GM19043 (cell line): ENCODE results near the gene TNF.
A peak's percentile ranks its signal among the peaks of the same experiment; 100 is the strongest.
"Not testable (repeated sequence)": the region's sequence is repeated elsewhere in the genome, so short reads cannot be mapped to it uniquely, and the experiment has no call there.

Experiments
- ATAC-seq: cut with Tn5 transposase; IDR thresholded peaks from one replicate; pipeline ENCODE4 v1.9.1; 2021; ENCODE audit warnings: low read depth; ENCODE audit not compliant: unreplicated experiment

The TNF gene

GRCh38 chr6:31543639-31544038, 31.7 kb upstream of the TNF start:
- no peak for ATAC-seq

DNA sequence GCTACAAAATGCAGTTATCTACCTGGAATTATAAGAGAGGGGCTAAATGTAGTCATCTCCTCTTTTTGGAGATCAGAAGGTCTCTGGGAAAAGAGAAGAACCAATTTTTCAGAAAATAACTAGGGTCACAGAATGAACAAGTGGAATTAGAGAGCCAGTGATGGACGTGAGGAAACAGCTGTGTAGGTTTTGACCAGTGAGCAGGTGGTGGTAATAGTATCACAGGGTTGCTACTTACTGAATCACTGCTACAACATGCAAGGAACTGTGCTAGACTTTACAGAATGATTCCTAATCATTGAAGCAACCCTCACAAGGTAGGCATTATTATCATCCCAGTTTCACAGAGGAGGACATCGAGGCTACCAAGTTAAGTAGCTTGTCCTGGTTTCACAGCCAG, 30.7 kb upstream of the TNF start:
- no peak for ATAC-seq

- ATAC-seq: no peak
Measured at GRCh38 chr6:31545291-31545690, 30.1 kb upstream of the TNF start.

DNA sequence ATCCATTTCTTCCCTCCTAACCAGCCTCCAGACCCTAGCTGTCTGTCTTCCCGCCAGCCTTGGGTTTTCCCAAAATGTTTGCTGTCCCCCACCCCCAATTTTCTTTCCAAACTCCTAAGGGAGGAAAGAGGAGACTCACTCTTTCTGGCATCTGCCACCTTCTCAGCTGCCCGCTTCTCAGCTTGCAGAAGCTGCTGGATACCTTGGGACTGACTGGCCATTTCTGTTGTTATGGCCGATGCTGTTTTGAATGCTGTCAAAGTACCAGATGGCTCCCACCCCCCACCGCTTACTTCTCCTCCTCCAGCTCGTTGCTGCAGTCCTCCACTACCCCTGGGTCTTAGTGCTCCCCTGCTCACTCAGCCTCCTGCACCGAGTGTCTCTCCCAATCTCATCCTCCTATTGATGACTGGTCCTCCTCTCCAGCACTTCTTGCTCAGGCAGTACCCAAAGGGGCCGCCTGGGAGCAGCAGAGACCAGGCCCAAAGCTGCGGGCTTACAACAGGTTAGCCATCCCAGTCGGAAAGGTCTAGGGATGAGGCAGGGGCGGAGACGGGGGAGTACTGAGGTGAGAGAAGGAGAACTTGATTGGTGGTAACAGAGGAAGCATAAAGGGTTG, 28.9 kb upstream of the TNF start, which contains the start of gene ATP6V1G2:
ATP6V1G2 (minus strand) TSS at position 270 of the 619 bp plus-strand sequence; CDS start at position 221, 49 bp downstream.
- ATAC-seq: peak; percentile 48

GRCh38 chr6:31546958-31547726, 28.2 kb upstream of the TNF start, which contains the start of gene NFKBIL1:
Gene NFKBIL1 (plus strand): TSS chr6:31547608. CDS start chr6:31547695, 87 bp downstream.
- ATAC-seq: no peak

DNA sequence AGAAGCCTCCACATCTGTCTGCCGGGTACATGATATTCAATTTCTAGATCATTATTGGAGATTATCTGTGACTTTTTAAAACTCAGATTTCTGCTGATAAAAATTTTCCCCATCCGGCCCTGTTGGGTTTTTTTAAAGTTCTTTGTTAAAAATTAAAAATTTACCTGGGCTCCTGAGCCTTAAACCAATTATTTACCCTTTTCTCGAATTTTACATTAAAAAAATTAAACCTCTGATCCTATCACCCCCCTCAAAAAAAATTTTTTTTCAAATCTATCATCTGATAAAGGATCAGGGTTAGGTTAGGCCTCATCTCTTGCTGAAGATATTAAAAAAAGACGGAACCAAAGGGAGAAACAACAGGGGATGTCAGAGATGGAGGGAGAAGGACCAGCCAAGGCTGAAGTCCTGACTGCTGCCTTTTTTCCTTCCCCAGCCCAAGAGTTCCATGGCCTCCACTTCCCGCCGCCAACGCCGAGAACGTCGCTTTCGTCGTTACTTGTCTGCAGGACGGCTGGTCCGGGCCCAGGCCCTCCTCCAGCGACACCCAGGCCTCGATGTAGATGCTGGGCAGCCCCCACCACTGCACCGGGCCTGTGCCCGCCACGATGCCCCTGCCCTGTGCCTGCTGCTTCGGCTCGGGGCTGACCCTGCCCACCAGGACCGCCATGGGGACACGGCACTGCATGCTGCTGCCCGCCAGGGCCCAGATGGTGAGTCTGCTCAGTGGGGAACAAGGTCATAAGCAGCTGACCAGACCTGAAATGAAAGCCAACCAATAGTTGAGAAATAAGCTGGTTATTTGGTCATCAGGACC, 27.4 kb upstream of the TNF start:
- no peak for ATAC-seq

DNA sequence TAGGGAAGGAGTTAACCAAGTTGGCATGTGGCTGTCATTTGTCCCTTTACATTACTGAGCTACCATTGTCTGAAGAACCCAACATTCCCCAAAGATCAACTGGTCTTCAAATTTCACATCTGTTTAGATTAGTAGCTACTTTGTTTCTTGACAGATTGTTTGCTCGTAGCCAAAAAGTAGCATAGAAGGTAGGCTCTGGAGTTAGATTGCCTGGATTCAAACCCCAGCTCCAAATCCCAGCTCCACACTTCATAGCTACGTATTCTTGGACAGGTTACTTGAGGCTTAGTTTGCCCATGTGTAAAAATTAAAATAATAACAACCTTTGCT, 26.9 kb upstream of the TNF start:
- ATAC-seq: no peak

GRCh38 chr6:31551371-31551770, 24.0 kb upstream of the TNF start:
- ATAC-seq: not testable (repeated sequence)

DNA sequence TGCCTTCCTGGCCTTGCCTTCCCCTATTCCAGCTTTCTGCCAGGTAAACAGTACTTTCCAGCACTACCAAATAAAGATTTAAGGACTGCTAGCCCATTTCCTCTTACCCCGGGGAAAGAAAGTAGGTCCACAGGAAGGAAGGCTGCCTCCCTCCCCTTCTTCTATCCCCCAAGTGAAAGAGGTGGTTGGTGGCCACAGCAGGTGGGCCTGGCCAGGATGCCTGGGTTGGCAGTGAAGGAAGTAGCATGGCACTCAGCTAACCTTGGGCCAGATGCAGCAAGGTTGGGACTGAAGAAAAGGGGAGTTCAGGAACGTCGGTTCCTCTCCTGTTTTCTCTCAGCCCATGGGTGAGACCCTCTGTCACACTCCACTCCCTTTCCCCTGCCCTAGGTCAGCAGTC, 19.1 kb upstream of the TNF start:
- no peak for ATAC-seq

DNA sequence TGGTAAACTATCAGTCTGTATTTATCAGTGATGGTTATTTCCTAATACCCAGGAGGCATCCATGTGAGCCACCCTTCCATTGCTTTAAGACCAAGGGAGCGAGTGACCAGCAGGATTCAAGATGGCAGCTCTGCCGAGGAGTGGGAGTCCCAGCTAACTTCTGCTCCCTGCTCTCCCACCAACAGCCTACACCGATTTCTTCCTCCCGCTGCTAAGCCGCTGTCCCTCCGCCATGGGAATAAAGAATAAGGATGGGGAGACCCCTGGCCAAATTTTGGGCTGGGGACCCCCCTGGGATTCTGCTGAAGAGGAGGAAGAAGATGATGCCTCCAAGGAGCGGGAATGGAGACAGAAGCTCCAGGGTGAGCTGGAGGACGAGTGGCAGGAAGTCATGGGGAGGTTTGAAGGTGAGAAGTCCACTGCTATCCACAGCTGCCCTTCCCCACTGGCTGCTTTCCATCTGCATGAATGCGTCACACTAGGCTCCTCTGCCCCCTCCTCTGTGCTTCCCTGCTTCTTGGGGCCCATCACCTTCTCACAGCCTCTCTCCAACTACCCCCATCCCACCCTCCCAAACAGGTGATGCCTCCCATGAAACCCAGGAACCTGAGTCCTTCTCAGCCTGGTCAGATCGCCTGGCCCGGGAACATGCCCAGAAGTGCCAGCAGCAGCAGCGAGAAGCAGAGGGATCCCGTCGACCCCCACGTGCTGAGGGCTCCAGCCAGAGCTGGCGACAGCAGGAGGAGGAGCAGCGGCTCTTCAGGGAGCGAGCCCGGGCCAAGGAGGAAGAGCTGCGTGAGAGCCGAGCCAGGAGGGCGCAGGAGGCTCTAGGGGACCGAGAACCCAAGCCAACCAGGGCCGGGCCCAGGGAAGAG, 17.7 kb upstream of the TNF start:
- no peak for ATAC-seq

DNA sequence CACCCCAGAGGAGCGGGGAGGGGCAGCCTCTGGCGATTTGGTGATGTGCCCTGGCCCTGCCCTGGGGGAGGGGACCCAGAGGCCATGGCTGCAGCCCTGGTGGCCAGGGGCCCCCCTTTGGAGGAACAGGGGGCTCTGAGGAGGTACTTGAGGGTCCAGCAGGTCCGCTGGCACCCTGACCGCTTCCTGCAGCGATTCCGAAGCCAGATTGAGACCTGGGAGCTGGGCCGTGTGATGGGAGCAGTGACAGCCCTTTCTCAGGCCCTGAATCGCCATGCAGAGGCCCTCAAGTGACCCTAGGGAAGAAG, 17.1 kb upstream of the TNF start:
- ATAC-seq: no peak

- no peak for ATAC-seq
Measured at GRCh38 chr6:31558631-31559500, 16.5 kb upstream of the TNF start.

DNA sequence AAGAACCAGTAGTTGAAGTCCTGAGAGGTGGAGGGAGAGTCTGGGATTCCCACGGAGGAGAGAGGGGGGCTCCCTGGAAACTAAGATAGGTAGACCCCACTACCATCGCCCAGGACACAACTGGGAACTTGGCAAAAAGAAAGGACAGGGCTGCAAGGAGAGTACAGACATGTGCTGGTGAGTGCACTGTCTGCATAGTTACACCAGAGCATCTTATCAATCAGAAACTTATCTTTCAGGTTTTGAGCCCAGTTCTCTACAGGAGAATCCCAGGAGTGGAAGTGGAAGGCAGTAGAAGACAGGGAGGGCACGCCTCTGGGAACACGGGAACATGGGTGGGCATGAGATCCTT, 15.8 kb upstream of the TNF start:
- ATAC-seq: no peak

DNA sequence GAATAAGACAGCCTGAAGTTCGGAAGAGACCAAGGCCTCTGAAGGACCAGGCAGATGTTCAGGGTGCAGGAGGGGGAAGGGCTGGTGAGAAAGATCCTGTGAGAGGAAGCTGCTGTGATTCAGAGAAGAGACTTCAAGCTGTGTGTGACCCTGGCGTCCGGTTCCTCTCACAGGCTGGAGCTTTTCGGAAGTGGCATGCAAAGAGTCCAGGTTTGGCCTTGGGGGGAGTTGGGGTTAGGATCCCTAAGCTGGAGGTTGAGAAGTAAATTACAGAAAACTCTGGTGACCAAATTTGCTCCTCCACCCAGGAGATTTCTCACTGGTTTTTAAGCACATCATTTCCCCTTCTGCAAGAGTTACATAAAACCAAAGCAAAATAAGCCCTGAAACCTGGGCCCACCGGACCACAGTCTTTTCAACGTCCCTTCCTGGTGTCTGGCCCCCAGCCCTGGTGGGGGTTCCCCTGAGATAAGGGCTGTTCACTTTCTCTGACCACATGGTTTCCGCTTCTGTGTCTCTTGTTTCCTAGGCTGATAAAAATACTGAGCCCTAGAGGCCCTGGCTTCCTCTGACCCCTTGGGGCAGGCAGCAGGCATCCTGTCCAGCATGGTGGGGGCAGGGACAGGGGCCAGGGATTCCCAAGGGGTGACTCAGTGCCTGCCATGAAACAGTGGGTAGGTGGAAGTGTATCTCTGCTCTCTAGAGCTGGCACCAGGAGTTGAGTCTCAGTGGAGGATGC, 15.2 kb upstream of the TNF start:
- ATAC-seq: no peak

- no peak for ATAC-seq
Measured at GRCh38 chr6:31560697-31561058, 14.7 kb upstream of the TNF start.

- ATAC-seq: no peak
Measured at GRCh38 chr6:31567531-31568370, 7.6 kb upstream of the TNF start.

GRCh38 chr6:31568537-31568961, 6.8 kb upstream of the TNF start:
- ATAC-seq: peak; percentile 67

DNA sequence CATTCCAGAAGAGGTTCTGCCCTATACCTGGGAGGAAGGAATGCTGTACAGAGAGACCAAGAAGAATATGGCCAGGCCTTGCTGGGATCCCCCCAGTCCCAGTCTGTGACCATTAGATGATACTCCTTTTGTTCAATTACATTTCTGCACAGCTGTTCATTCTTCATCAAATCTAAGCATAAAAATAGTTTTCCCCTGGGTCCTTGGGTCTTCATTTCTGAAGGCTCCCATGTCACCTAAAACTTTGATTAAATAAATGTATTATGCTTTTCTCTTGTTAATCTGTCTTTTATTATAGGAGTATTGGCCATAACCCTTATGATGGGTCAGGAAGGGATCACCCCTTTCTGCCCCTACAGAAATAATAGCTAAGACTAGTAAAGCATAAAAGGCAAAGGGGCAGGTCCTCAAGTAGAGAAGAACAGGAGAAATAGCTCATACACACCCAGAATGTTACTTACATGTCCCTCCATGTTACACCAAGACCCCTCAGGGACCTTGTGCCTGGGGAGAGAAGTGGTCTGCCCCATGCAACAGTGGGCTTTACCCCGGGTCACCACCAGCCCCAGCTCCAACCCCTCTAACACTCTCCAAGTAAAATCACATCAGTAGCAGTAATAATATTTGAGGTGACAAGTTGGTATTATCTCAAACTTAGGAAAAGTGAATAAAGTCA, 5.4 kb upstream of the TNF start:
- no peak for ATAC-seq
